GM12878 (cell line): ENCODE results near the gene TDRD7. TPM values are rescaled to one million over a fixed set of nuclear protein-coding genes. Genes with fewer than 3 reads are reported as not detected.

Experiments
- ATAC-seq: fragments of 200-7000 bp; cut with Tn5 transposase; 3 replicates; pipeline ENCODE4 v1.9.1; 2020; ENCODE audit warnings: mild to moderate bottlenecking, moderate library complexity
- BruUV-seq: library from RNA; stranded (reverse); fragments of 400-500 nt; replicated peaks from 2 replicates; lab custom pipeline; 2021; lab: Mats Ljungman, UMichigan
- CTCF ChIA-PET: fragments of 300-600 bp; sonication (Branson Sonifier 250); formaldehyde crosslinking; extraction: SDS; loops from one replicate; lab custom pipeline; 2021; ENCODE audit warnings: inconsistent platforms; lab: Yijun Ruan, JAX
- POLR2A ChIA-PET: fragments of 350-600 bp; formaldehyde crosslinking; extraction: SDS; loops from one replicate; lab custom pipeline; 2021; ENCODE audit warnings: inconsistent platforms; lab: Charles Lee
- RAD21 ChIA-PET: fragments of 300-600 bp; sonication (Branson Sonifier 250); formaldehyde crosslinking; loops from one replicate; lab custom pipeline; 2023; ENCODE audit warnings: antibody characterized with exemption; ENCODE audit not compliant: unreplicated experiment; lab: Charles Lee
- SMC1A ChIA-PET: fragments of 300-600 bp; sonication (Branson Sonifier 250); formaldehyde crosslinking; loops from one replicate; lab custom pipeline; 2023; ENCODE audit not compliant: unreplicated experiment, uncharacterized antibody; lab: Charles Lee
- DNase-seq: peaks from one replicate; pipeline ENCODE4 v3.0.0-alpha.2; 2011; ENCODE audit warnings: low read depth, low spot score
- FAIRE-seq: peaks from 3 replicates; lab custom pipeline; 2011; peaks lifted over from hg19 to GRCh38; lab: Jason Lieb, UNC
- H2AFZ ChIP-seq: 2 replicates; pipeline ENCODE4 v1.6.0; 2011; ENCODE audit warnings: low read depth, low read length, control low read depth; ENCODE audit not compliant: control insufficient read depth
- H3K27ac ChIP-seq: 2 replicates; pipeline ENCODE4 v1.5.1; 2011; ENCODE audit warnings: control low read depth; ENCODE audit not compliant: control insufficient read depth, insufficient read depth
- H3K27me3 ChIP-seq, 2 experiments: replicated peaks in 1 of 2; 2 replicates each; pipeline versions ENCODE4 v1.6.0 to v1.6.1; 2011; ENCODE audit warnings: low read length in 1 of 2; ENCODE audit not compliant: control insufficient read depth in 2 of 2, insufficient read depth in 2 of 2
- H3K36me3 ChIP-seq, 2 experiments: 2 replicates each; pipeline ENCODE4 v1.5.1; 2011; ENCODE audit warnings: low read length in 1 of 2; ENCODE audit not compliant: control insufficient read depth in 2 of 2, insufficient read depth in 2 of 2
- H3K4me1 ChIP-seq: 2 replicates; pipeline ENCODE4 v1.6.1; 2011; ENCODE audit warnings: mild to moderate bottlenecking, low read length, moderate library complexity, mixed read lengths; ENCODE audit not compliant: control insufficient read depth, insufficient read depth
- H3K4me2 ChIP-seq: 2 replicates; pipeline ENCODE4 v1.6.0; 2011; ENCODE audit warnings: control low read depth; ENCODE audit not compliant: control insufficient read depth, insufficient read depth
- H3K4me3 ChIP-seq: fragments of 200-600 bp; sonication (generic); 2 replicates; pipeline ENCODE4 v1.5.1; 2016
- H3K79me2 ChIP-seq: 2 replicates; pipeline ENCODE4 v1.6.0; 2011; ENCODE audit warnings: low read length; ENCODE audit not compliant: control insufficient read depth, insufficient read depth
- H3K9ac ChIP-seq: 2 replicates; pipeline ENCODE4 v1.8.0; 2011; ENCODE audit warnings: low read length, control low read depth, mixed read lengths; ENCODE audit not compliant: control insufficient read depth, insufficient read depth
- H3K9me3 ChIP-seq: replicated peaks from 3 replicates; pipeline ENCODE4 v1.5.1; 2011; ENCODE audit warnings: mild to moderate bottlenecking, low read length; ENCODE audit not compliant: control insufficient read depth, insufficient read depth
- H4K20me1 ChIP-seq: 2 replicates; pipeline ENCODE4 v1.6.0; 2011; ENCODE audit not compliant: control insufficient read depth, insufficient read depth
- ASH2L ChIP-seq: fragments of 300-600, 200-600 bp; sonication (generic); IDR thresholded peaks from 2 replicates; pipeline ENCODE4 v1.6.1; 2017; ENCODE audit warnings: low read depth, mild to moderate bottlenecking, borderline replicate concordance
- HDGF ChIP-seq: fragments of 450-650 bp; IDR thresholded peaks from 2 replicates; pipeline ENCODE4 v1.6.1; 2016; ENCODE audit warnings: antibody characterized with exemption
- RFX5 ChIP-seq: IDR thresholded peaks from 2 replicates; pipeline ENCODE4 v1.6.1; 2011; ENCODE audit warnings: low read depth, low read length, improper control_type of control experiment
- SUPT20H ChIP-seq: IDR thresholded peaks from 2 replicates; pipeline ENCODE4 v1.6.1; 2011; ENCODE audit warnings: low read depth, mild to moderate bottlenecking, low read length, moderate library complexity, borderline replicate concordance; ENCODE audit not compliant: control insufficient read depth
- YBX1 ChIP-seq: fragments of 450-650 bp; IDR thresholded peaks from 2 replicates; pipeline ENCODE4 v1.6.1; 2016; ENCODE audit warnings: antibody characterized with exemption
- ZSCAN29 ChIP-seq: fragments of 450-650 bp; IDR thresholded peaks from 2 replicates; pipeline ENCODE4 v1.6.1; 2017; ENCODE audit warnings: mild to moderate bottlenecking, moderate library complexity
- WGBS: methylation state at CpG from one replicate; pipeline ENCODE4 v1.1.6; 2016; ENCODE audit warnings: low lambda C conversion rate; ENCODE audit not compliant: insufficient replicate concordance, insufficient coverage; ENCODE audit errors: missing lambda C conversion rate; 5-methylcytosine and 5-hydroxymethylcytosine counted together
- in situ Hi-C: fragments of 300-500 bp; cut with MboI; formaldehyde crosslinking; loops from 9 replicates; pipeline ENCODE4 v1.14.3; 2018; ENCODE audit warnings: mixed read lengths
- intact Hi-C: fragments of 100-400 bp; cut with micrococcal nuclease; formaldehyde crosslinking; loops from one replicate; pipeline ENCODE4 v1.14.2; 2022; ENCODE audit not compliant: unreplicated experiment
- polyA plus RNA-seq, 11 experiments: library from polyadenylated mRNA; depleted of rRNA in 4 of 11; unstranded in 6 of 11; stranded (reverse) in 5 of 11; fragments of >200 nt; fragmentation: Nextera tagmentation in 4 of 11; fragmentation: Illumina TruSeq in 1 of 11; extraction: Ambion mirVana in 4 of 11; extraction: Trizol in 1 of 11; gene quantifications; 1 replicate in 1 of 11; 2 replicates in 10 of 11; pipeline versions ENCODE4 v1.2.1 to v1.2.3, GENCODE V29; 2011 to 2016; ENCODE audit warnings: inconsistent platforms in 2 of 11, missing spikeins in 2 of 11, low read depth in 1 of 11
- total RNA-seq, 4 experiments: library from RNA; depleted of rRNA in 3 of 4; stranded (reverse); fragments of >200 nt in 3 of 4; fragmentation: Illumina TruSeq in 1 of 4; extraction: Trizol in 1 of 4; gene quantifications; 2 replicates each; pipeline versions ENCODE4 v1.2.1 to v1.2.3, GENCODE V29; 2013 to 2021

TDRD7 gene
- total and polyA plus RNA-seq, 10 of the 15 experiments (the other 5 are each of a cell fraction or from before 2014, with no cell fraction given) = 5.7 to 26.4 (median 16.2) TPM

DNA sequence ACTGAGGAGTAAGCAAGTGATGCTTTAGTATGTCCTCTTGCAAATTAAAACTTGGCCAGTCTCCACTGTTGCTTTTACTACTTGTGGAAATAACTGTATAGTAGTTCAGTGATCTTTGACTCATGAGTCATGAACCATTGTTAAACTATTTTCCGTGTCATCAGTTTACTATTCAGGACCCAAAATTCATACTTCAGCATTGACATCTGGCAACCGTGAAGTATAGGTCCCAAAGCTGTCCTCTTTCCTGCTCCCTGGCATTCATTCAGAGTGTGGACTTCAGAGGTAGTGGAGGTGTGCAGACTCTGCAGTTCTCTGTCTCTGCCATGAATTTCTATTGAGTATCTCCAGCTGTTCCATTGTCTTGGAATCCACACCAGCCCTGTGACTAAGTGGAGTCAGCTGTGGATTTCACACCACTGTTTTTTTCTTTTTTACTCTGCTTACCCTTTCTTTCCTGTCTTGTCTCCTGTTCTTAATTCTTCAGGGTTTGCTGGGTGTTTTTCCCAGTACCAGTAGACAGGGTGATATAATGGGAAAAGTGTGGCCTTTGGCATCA is 7.5 kb downstream of the TDRD7 start:
- no peak for ATAC-seq
- Histone ChIP-seq H4K20me1 (peaks cover 2% of the 10 kb centered on the region; the same call in 1 of the 2 replicates), H3K9ac (no peak overlapping the region), H2AFZ (no peak overlapping the region), H3K4me2 (no peak overlapping the region), H3K4me3 (no peak overlapping the region), H3K4me1 (no peaks in the 10 kb centered on the region), H3K27ac (no peak overlapping the region), H3K9me3 (no peaks in the 10 kb centered on the region; the same call in 1 of the 3 replicates), H3K27me3 (no peaks in the 10 kb centered on the region), H3K79me2 (peaks cover 5% of the 10 kb centered on the region), H3K36me3 (no peaks in the 10 kb centered on the region)
- RAD21 ChIA-PET = interaction anchor here (0.9 kb wide), 1 partner anchor 49 kb away, joined by 3 read pairs; no protein-coding TSS in a partner anchor
- WGBS = 100% methylated on average over 2 of the region's 2 CpGs
- in situ Hi-C loops = no loop called here
- BruUV-seq = no TSS peak
- TF ChIP-seq RFX5 (no peak), SUPT20H (no peak), YBX1 (no peak), HDGF (no peak), ASH2L (no peak), ZSCAN29 (no peak)
- no peak for FAIRE-seq
- CTCF ChIA-PET = interaction anchor here (0.8 to 1.5 kb wide), 4 partner anchors 9 to 196 kb away, joined by 3 read pairs; no protein-coding TSS in a partner anchor
- intact Hi-C loops = no loop called here
- DNase-seq = no peak
- SMC1A ChIA-PET = interaction anchor here (0.7 to 1.0 kb wide), 2 partner anchors 50 to 196 kb away, joined by 3 to 4 read pairs; no protein-coding TSS in a partner anchor
- POLR2A ChIA-PET = interaction anchor here (0.7 to 0.9 kb wide), 2 partner anchors 9 to 12 kb away, joined by 3 read pairs; no protein-coding TSS in a partner anchor
